HCT116 (cell line): ENCODE data around the gene OLFML2B. TPM values are rescaled to one million over a fixed set of nuclear protein-coding genes. Genes with fewer than 3 reads are reported as not detected.

Source experiments
- ATAC-seq: fragments of 200-7000 bp; cut with Tn5 transposase; 2 replicates; pipeline ENCODE4 v1.9.1; 2020; ENCODE audit warnings: mild to moderate bottlenecking, moderate library complexity
- BruUV-seq: library from RNA; stranded (reverse); fragments of 400-500 nt; replicated peaks from 2 replicates; lab custom pipeline; 2021; lab: Mats Ljungman, UMichigan
- CTCF ChIA-PET: fragments of 300-600 bp; sonication (Branson Sonifier 250); formaldehyde crosslinking; loops from one replicate; lab custom pipeline; 2021; ENCODE audit warnings: antibody characterized with exemption; lab: Charles Lee
- POLR2A ChIA-PET: fragments of 300-600, 350-600 bp; sonication (Branson Sonifier 250); formaldehyde crosslinking; loops from one replicate; lab custom pipeline; 2021; ENCODE audit warnings: antibody characterized with exemption; lab: Charles Lee
- RAD21 ChIA-PET, 2 experiments: fragments of 300-600 bp; sonication (Branson Sonifier 250); formaldehyde crosslinking; loops; one replicate each; lab custom pipeline; 2023; ENCODE audit warnings: low total read pairs in 2 of 2; ENCODE audit not compliant: uncharacterized antibody in 2 of 2, unreplicated experiment in 2 of 2, low non-redundant PET in 1 of 2; lab: Charles Lee
- DNase-seq: peaks from one replicate; pipeline ENCODE4 v3.0.0-alpha.2; 2010; ENCODE audit warnings: low read depth, low spot score
- H2AFZ ChIP-seq: fragments of 200-600 bp; shearing (Covaris generic), sonication (generic); 2 replicates; pipeline ENCODE4 v1.6.1; 2017; ENCODE audit warnings: low read depth, mixed run types, mixed read lengths, antibody characterized with exemption, low read length; ENCODE audit not compliant: poor library complexity, severe bottlenecking
- H3K27ac ChIP-seq: 2 replicates; pipeline ENCODE4 v1.5.1; 2012; ENCODE audit warnings: low read depth, low read length
- H3K27me3 ChIP-seq: fragments of 200-600 bp; sonication (generic); 2 replicates; pipeline ENCODE4 v1.6.1; 2016; ENCODE audit warnings: mixed run types, low read length, mixed read lengths; ENCODE audit not compliant: insufficient read depth
- H3K36me3 ChIP-seq, 2 experiments: fragments of 200-500 bp in 1 of 2; fragments of 200-600 bp in 1 of 2; sonication (Bioruptor generic) in 1 of 2; sonication (generic) in 1 of 2; 2 replicates each; pipeline versions ENCODE4 v1.5.1 to v1.6.1; 2014 to 2016; ENCODE audit warnings: low read length in 2 of 2, inconsistent platforms in 1 of 2, mixed read lengths in 1 of 2, mixed run types in 1 of 2; ENCODE audit not compliant: insufficient read depth in 2 of 2, control insufficient read depth in 1 of 2
- H3K4me1 ChIP-seq, 2 experiments: fragments of 200-600 bp in 1 of 2; sonication (generic) in 1 of 2; 2 replicates each; pipeline versions ENCODE4 v1.5.1 to v1.6.1; 2012 to 2017; ENCODE audit warnings: low read length in 2 of 2, inconsistent platforms in 1 of 2, mild to moderate bottlenecking in 1 of 2, mixed read lengths in 1 of 2, mixed run types in 1 of 2, moderate library complexity in 1 of 2; ENCODE audit not compliant: insufficient read depth in 2 of 2, control insufficient read depth in 1 of 2
- H3K4me2 ChIP-seq: fragments of 200-600 bp; sonication (generic); 2 replicates; pipeline ENCODE4 v1.6.1; 2017; ENCODE audit warnings: mixed run types, low read length, mixed read lengths
- H3K4me3 ChIP-seq, 2 experiments: fragments of 200-600 bp in 1 of 2; sonication (generic) in 1 of 2; replicated peaks in 1 of 2; 2 replicates each; pipeline ENCODE4 v1.5.1; 2011 to 2016; ENCODE audit warnings: low read length in 2 of 2, control low read depth in 1 of 2, low read depth in 1 of 2, mild to moderate bottlenecking in 1 of 2, mixed read lengths in 1 of 2, mixed run types in 1 of 2
- H3K79me2 ChIP-seq: fragments of 200-600 bp; sonication (generic); 2 replicates; pipeline ENCODE4 v1.6.1; 2017; ENCODE audit warnings: mild to moderate bottlenecking, mixed run types, low read length, moderate library complexity, mixed read lengths; ENCODE audit not compliant: insufficient read depth
- H3K9ac ChIP-seq: fragments of 200-600 bp; sonication (generic); 2 replicates; pipeline ENCODE4 v1.6.1; 2016; ENCODE audit warnings: low read length, mixed read lengths
- H3K9me2 ChIP-seq: fragments of 200-600 bp; sonication (generic), shearing (Covaris generic); 2 replicates; pipeline ENCODE4 v1.6.1; 2017; ENCODE audit warnings: mixed run types, mild to moderate bottlenecking, moderate library complexity; ENCODE audit not compliant: insufficient read depth
- H3K9me3 ChIP-seq, 2 experiments: fragments of 200-500 bp in 1 of 2; fragments of 200-600 bp in 1 of 2; sonication (Bioruptor generic) in 1 of 2; sonication (generic) in 1 of 2; 2 replicates each; pipeline ENCODE4 v1.6.1; 2014 to 2017; ENCODE audit warnings: low read length in 2 of 2, mixed read lengths in 2 of 2, inconsistent platforms in 1 of 2, low read depth in 1 of 2, mild to moderate bottlenecking in 1 of 2, mixed run types in 1 of 2, moderate library complexity in 1 of 2; ENCODE audit not compliant: control insufficient read depth in 1 of 2, insufficient read depth in 1 of 2
- H4K20me1 ChIP-seq: fragments of 200-600 bp; sonication (generic), shearing (Covaris generic); 2 replicates; pipeline ENCODE4 v1.6.1; 2017; ENCODE audit warnings: mixed run types, mild to moderate bottlenecking, moderate library complexity; ENCODE audit not compliant: insufficient read depth
- CBX3 ChIP-seq: IDR thresholded peaks from 2 replicates; pipeline ENCODE4 v1.6.1; 2012; ENCODE audit warnings: low read depth
- CEBPB ChIP-seq: IDR thresholded peaks from 2 replicates; pipeline ENCODE4 v1.6.1; 2012; ENCODE audit warnings: low read depth
- EGR1 ChIP-seq: IDR thresholded peaks from 2 replicates; pipeline ENCODE4 v1.6.1; 2012; ENCODE audit warnings: low read depth
- EZH2phosphoT487 ChIP-seq: fragments of 200-600 bp; IDR thresholded peaks from 2 replicates; pipeline ENCODE4 v1.6.1; 2018; ENCODE audit warnings: antibody characterized with exemption, borderline replicate concordance
- JUND ChIP-seq: IDR thresholded peaks from 2 replicates; pipeline ENCODE4 v1.6.1; 2012
- POLR2A ChIP-seq: IDR thresholded peaks from 2 replicates; pipeline ENCODE4 v1.7.0; 2011; ENCODE audit warnings: borderline replicate concordance; ENCODE audit not compliant: insufficient read depth, insufficient read length; ENCODE audit errors: extremely low read depth
- RAD21 ChIP-seq: IDR thresholded peaks from 2 replicates; pipeline ENCODE4 v1.6.1; 2012; ENCODE audit warnings: low read depth, mild to moderate bottlenecking
- SP1 ChIP-seq: IDR thresholded peaks from 2 replicates; pipeline ENCODE4 v1.6.1; 2012; ENCODE audit warnings: low read depth
- SRF ChIP-seq: IDR thresholded peaks from 2 replicates; pipeline ENCODE4 v1.6.1; 2012; ENCODE audit warnings: low read depth
- TCF7L2 ChIP-seq: IDR thresholded peaks from 2 replicates; pipeline ENCODE4 v1.7.0; 2011; ENCODE audit warnings: borderline replicate concordance, inconsistent platforms; ENCODE audit not compliant: insufficient read depth, insufficient read length; ENCODE audit errors: extremely low read depth
- ZNF274 ChIP-seq: fragments of 200-500 bp; sonication (Bioruptor generic); IDR thresholded peaks from 2 replicates; pipeline ENCODE4 v1.6.1; 2014; ENCODE audit warnings: mild to moderate bottlenecking, low read depth, low read length, inconsistent platforms
- intact Hi-C: fragments of 100-400 bp; cut with micrococcal nuclease; formaldehyde crosslinking; loops from 2 replicates; pipeline ENCODE4 v1.10.0; 2022
- total RNA-seq: library from RNA; stranded (reverse); gene quantifications from one replicate; pipeline ENCODE4 v1.2.1, GENCODE V29; 2021; ENCODE audit not compliant: unreplicated experiment

Gene OLFML2B
- total RNA-seq, 1 experiment from 2014 or later: 1.3 TPM

DNA sequence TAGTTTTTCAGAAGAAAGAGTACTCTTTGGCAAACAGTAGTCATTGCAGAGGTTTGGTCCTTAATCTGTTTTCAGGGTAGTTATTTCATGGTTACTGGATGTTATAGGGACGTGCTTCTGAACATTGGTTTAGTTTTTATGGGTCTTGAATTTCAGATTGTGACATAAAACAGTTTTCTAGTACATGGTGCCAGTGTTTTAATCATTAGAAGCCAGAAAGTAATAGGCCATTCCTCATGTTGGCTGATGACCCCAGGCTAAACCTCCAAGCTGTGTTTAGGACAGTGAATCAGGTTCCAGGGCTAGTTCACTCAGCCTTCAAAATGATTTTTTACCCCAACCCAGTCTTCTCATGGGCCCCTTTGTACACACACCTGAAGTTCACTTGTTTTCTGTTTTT lies 73.3 kb downstream of the OLFML2B start:
- H3K79me2 ChIP-seq: no peaks in the 10 kb centered on the region
- no peak for DNase-seq
- ChIA-PET RAD21 (no interaction called here), POLR2A (no interaction called here), CTCF (no interaction called here)
- no peaks in the 10 kb centered on the region for H3K9me3 ChIP-seq
- no TSS peak for BruUV-seq
- H3K9me2 ChIP-seq: no peaks in the 10 kb centered on the region
- no peak for TF ChIP-seq EZH2phosphoT487
- TF ChIP-seq EGR1: no peak
- no peak for TF ChIP-seq RAD21
- no peak for TF ChIP-seq ZNF274
- TF ChIP-seq SP1: no peak
- TF ChIP-seq CBX3: no peak
- no peak for TF ChIP-seq SRF
- TF ChIP-seq TCF7L2: no peak
- no peak for TF ChIP-seq POLR2A
- no peak for TF ChIP-seq JUND
- TF ChIP-seq CEBPB: no peak
- no peak overlapping the region for H3K4me2 ChIP-seq
- no peak overlapping the region for H3K9ac ChIP-seq
- no peaks in the 10 kb centered on the region for H3K36me3 ChIP-seq
- no peak overlapping the region for H2AFZ ChIP-seq
- no peak for ATAC-seq
- intact Hi-C loops: no loop called here
- H3K4me3 ChIP-seq: no peak overlapping the region
- H3K27me3 ChIP-seq: no peaks in the 10 kb centered on the region
- no peaks in the 10 kb centered on the region for H4K20me1 ChIP-seq
- H3K4me1 ChIP-seq: no peaks in the 10 kb centered on the region
- no peak overlapping the region for H3K27ac ChIP-seq

DNA sequence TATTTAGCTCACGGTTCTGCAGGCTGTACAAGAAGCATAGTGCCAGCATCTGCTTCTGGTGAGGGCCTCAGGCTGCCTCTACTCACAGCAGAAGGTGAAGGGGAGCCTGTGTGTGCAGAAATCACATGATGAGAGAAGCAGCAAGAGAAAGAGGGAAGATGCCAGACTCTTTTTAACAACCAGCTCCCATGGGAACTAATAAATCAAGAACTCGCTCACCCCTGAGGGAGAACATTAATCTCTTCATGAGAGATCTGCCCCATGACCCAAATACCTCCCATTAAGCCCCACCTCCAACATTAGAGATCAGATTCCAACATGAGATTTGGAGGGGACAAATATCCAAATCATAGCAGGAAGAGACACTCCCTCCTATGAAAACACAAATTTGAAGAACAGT lies 74.1 kb downstream of the OLFML2B start:
- no peak for ATAC-seq
- CTCF ChIA-PET: no interaction called here
- BruUV-seq: no TSS peak
- H3K9me2 ChIP-seq: no peaks in the 10 kb centered on the region
- no peak for TF ChIP-seq EGR1
- H3K27me3 ChIP-seq: no peaks in the 10 kb centered on the region
- no peaks in the 10 kb centered on the region for H3K4me1 ChIP-seq
- no peaks in the 10 kb centered on the region for H3K9me3 ChIP-seq
- no peak overlapping the region for H3K4me2 ChIP-seq
- DNase-seq: no peak
- RAD21 ChIA-PET: no interaction called here
- no peak overlapping the region for H3K27ac ChIP-seq
- no peaks in the 10 kb centered on the region for H4K20me1 ChIP-seq
- POLR2A ChIA-PET: no interaction called here
- H3K36me3 ChIP-seq: no peaks in the 10 kb centered on the region
- H3K4me3 ChIP-seq: no peak overlapping the region
- H3K9ac ChIP-seq: no peak overlapping the region
- no peak overlapping the region for H2AFZ ChIP-seq
- H3K79me2 ChIP-seq: no peaks in the 10 kb centered on the region
- intact Hi-C loops: no loop called here
